Measurements from ENCODE around the gene DNAJC18.
A peak's percentile ranks its signal among the peaks of the same experiment; 100 is the strongest.

DNAJC18 gene

DNA sequence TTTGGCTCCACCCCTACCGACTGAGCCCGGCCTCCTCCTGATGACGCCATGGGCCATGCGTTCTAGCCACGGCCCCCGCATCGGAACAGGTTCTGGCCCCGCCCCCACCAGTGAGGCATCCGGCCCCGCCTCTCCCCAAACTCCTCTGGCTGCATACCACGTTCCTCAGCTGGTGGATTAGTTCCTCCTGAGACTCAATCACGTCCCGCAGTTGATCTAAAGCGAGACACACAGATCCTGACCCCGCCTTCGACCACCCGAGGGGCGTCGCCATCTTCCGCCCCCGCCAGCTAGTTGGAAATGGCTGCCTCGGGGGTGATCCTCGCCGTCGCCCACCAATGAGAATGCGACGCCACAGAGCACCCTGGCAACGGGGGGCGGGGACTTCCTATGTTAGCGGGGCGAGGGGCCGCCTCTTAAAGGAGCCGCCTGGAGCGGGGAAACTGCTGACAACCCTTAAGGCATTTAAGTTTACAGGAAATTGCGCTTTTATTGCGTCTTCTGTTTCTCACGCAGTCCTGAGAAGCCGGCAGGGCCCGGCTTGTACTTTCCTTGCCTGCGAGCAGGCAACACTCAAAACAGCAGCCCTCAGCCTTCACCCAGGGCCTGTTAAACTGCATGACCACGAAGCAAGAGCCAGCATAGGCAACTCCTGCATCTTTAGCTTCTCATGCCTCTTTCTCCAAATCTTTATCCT is 35.4 kb downstream of the DNAJC18 start, which contains the start of gene SPATA24:
SPATA24 (minus strand) TSS at position 303 of the 697 bp plus-strand sequence; CDS start at position 274, 29 bp downstream.
- peak; percentile 95 to 96 for DNase-seq (ENCODE audit: low read depth in 2 of 2)

DNA sequence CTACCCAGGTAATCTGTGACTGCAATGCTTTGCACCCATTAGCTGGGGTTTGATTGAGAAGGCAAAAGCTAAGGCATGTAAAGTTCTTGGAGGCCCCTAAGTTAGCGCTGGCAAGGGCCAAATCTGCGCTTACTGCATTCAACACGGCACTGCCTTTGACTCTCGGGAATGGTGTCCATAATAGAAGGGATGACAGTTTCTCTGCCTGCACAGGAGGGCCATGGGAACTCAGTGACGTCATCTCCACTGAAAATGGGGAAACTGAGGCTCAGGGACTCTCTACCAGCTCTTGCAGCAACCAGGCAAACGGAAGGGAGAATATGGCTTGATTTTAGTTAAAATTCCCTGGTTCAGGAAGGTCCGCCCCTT is 35.9 kb downstream of the DNAJC18 start:
- no peak for DNase-seq (ENCODE audit: low read depth in 2 of 2)

DNA sequence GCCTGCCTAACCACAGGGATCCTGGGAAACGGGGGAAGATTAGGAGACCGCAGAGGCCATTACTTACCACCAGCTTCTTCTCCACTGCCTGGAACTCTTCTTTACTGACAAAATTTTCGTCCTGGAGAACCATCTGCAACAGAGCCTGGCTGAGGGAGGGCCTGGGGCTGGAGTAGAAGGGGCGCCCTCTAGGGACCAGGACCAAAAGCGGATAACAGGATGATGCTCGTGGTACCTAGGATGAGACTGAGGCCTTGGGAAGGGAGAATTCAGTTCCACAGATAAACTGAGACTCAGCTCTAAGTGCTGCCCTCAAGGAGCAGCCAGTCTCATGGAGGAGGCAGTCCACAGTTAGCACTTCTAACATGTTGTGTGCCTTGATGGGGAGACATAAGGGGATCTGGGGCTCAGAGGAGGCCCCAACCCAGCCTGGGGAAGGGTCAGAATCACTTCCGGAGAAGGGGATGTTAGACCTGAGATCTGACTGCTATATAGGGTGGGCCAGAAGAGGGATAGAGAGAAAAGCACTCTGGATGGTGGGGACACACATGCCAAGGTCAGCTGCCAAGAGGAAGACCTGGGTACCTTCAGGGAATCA is 36.7 kb downstream of the DNAJC18 start:
- no peak for DNase-seq (ENCODE audit: low read depth in 2 of 2)

DNA sequence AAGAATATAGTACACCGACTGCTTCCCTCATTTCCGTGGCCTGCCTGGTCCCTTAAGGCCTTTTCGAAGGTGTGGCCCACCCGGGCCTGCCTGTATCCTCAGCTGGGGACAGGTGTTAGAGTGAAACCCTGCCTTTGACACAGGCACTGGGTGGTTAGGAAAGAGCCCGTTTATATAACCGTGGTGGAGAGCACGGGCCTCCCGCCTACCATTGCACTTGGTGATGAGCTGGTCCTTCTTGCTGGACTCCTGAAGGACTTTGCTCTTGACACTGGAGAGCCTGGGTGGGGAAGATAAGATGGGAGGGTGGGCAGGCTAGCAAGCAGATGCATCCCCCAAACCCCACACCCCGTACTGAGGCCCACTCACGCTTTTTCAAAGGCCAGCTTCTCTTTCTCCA is 37.8 kb downstream of the DNAJC18 start:
- no peak for DNase-seq (ENCODE audit: low read depth in 2 of 2)

DNA sequence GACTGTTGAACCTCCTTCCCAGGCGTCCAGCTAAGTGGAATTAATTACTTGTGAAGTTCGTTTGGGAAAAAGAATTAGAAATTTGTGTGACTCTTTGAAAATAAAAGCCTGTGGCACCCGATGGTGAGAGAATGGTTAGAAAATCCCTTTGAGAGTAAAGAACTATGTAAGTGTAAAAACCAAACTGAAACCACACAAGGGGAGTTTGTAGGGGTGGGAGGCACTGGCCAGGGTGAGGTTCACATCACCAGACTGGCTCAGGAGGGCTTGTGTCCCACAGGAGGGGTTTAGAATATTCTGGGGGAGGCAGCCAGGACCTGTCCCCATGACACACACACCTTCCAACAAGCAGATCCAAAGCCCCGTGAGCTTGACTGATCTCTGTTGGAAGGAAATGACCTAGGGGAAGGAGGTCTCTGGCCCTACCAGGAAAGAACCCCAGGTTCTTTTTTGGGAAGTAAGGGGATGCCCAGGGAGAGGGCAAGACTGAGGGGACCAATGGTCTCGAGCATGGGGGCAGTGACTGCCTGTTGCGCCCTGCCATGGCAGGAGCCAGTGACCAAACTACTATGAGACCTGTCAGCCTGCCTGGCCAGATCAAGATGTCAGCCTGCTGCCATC is 39.7 kb downstream of the DNAJC18 start:
- DNase-seq (ENCODE audit: low read depth in 2 of 2) = no peak

DNA sequence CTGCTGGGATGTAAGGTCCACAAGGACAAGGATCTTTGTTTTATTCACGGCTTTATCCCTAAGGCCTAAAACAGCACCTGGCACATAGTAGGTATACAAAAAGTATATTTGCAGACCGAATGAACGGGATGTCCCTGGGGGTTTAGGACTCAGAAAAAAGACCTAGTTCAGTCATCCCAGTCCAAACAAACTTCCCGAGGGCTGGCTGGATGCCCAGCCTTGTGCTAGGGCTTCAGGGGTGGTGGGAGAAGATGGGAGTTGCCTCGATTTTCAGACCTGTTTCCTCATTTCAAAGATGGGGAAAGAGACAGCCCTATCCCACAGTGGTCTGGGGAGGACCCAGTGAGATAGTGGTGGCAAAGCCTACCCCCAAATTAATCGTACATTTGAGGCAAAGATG is 41.4 kb downstream of the DNAJC18 start:
- DNase-seq (ENCODE audit: low read depth in 2 of 2) = no peak

DNA sequence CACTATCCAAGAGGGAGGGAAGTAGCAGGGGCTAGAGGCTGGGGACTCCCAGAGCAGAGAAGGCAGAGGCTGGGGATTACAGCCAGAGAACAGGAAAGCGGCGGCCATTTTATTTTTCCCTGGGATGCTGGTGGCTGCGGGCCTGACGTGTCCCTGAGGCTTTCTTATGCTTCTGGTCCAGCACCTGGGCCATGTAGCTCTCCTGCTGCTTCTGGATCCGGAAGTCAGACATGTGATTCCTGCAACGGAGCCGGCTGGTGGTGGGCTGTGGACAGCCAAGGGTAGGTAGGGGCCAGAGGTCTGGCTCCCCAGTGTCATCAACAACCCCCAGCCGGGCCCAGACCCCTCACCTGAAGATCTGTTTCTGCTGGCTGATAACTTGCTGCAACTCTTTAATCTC is 42.6 kb downstream of the DNAJC18 start:
- no peak for DNase-seq (ENCODE audit: low read depth in 2 of 2)

DNA sequence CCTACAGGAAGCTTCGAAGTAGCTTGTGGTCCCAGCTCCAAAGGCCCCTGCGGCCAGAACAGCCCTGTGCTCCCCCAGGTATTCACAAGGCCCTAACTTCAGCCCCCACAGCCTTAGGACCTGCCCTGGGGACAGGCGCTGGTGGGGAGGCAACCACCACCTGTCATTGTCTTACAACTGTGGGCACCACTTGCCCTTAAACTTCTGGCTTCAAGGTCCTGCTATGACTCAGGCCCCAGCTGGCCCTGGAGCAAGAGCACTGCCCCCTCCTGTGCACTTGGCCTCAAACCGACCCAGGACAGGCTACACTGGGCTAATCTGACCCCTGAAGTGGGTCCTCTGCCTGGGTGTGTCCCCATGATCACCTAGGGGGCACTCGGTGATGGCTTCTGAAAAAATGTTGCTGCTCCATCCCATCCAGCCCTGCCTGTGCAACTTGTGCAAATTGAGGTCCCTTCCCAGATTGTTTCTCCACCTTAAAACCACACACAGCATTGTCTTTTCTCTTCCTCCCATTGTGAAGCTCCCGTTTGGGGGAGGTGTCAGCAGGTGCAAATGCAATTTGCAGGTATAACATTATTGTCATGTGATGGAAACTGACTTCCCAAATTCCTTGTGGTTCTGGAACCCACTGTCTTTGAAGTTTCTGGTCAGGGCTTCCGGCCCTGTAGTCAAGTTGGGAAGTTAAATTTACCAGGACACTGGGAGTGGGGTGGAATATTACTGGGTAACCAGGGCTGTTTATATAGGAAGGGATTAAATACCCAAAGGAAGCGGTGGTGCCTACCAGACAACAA is 43.3 kb downstream of the DNAJC18 start:
- no peak for DNase-seq (ENCODE audit: low read depth in 2 of 2)

DNA sequence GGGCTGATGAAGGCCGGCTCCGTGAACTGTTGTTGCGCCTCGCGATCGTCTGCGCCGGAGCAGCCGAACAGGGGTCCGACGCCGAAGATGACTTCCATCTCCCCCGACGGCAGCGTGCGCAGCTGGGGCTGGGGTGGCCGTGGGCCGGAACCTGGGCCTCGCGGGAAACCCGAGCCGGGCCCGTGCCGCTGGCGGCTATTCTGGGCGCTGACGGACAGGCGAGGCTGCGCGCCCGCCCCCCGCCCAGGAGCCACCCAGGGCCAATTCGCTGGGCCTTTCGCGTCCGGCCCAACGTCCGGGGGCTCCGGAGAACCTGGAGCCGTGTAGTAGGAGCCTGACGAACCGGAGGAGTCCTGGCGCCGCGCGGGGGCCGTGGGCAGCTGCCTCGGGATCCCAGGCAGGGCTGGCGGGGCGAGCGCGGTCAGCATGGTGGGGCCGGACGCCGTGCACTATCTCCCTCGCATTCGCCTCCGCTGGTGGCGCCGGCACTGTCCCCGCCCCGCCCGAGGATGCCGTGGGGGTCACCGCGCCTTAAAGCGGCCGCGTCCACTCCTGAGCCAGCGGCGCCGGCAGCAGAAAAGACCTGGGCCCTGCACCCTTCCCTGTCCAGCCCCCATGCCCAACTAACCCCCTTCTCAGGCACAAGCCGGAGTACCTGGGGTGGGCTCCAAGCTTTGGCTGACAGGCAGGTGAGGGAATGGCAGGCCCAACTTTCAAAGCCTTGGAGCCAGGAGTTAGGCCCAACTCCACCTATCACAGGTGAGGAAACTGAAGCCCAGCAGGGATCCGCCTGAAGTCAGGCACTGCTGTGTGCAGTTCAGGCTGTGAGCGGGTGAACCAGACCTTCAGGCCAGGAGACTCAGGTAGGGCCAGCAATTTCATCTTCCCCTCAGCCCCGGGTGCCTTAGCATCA is 44.4 kb downstream of the DNAJC18 start, which contains the start of gene PROB1:
PROB1 (minus strand) TSS at position 451 of the 913 bp plus-strand sequence; CDS start at position 428, 23 bp downstream.
- no peak for DNase-seq (ENCODE audit: low read depth in 2 of 2)

DNA sequence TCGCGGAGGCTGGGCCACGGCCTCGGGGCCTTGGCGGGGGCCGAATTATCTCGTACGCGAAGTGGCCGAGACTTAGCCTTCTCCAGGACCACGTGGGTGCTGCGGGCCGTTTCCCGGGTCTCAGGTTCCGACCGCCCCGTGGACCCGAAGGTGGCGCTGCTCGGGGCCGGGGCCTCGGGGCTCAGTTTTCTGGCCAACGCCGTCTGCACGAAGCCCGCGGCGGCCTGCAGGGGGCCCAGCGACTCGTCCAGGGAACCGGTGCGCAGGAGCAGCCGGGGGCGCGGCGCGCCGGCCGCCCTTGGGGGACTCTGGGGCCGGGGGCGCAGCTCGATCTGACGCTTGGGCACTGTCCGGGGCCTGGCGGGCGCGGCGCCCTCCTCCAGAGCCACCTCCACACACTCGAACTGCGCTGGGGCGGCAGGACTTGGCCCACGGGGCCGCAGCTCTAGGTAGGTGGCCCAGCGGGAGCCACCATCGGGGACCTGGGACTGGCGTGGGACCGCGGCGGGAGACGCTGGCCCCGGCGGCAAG is 45.1 kb downstream of the DNAJC18 start:
- DNase-seq (ENCODE audit: low read depth in 2 of 2) = no peak

DNA sequence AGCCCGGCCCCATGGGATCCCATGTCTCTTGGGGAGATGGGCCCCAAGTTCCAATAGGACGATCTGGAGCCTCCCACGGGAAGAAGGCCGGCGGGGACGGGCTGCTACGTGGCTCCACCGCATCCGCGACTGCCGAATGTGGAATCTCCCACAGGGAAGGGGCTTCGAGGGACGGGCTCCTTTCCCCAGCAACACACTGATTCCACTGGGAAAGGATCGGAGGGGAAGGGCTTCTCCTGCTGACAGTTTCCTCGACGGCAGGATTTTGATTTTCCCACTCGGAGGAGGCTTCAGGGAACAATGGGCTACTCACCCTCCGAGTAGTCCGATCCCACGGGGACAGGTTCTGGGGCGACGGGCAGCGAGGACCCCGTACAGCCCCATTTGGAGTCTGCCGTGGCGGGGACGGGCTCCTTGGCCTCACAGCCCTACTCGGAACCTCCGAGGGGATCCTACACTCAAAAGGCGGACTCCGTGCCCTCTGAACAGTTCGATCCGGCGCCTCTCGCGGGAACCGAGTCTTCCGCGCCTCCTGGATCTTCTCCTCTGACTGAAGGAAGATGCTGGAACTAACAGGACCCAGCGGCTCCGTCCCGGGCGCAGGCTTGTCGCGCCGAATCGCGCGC is 45.7 kb downstream of the DNAJC18 start:
- no peak for DNase-seq (ENCODE audit: low read depth in 2 of 2)

DNA sequence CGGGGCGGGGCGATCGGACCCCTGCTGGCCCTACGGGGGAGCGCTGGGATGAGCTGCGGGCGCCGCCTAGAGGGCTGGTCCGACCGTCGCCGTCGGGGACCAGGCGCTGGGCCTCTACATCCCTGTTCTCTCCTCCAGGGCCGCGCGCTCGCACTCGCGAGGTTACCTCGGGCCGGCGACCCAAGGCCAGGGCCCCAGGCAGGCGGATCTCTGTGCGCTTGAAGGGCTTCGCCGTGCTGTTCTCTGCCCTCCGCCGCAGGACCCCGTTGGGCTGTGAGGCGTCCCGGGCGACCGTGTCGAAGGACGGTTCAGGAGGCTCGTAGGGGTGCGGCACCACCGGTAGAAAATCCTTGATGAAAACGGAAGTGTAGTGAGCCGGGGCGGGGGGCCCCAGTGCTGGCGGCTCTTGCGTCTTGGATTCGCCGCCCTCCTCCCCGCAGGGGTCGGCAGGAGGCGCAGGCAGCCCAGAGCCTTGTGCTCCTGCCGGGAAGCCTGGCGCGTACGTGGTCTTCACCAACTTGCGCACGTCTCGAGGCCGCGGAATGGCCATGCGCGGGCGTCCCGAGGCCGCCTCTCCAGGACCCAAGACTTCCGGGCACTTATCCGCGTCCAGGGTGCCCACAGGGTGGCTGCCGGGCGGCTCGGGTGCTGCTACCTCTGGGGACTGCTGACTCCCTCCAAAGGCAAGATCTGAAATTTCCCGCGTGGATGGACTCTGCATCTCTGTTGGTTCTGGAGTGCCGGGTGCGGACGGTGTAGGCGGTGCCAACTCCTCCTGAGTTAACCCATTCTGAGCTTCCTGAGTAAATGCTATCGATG is 46.4 kb downstream of the DNAJC18 start:
- no peak for DNase-seq (ENCODE audit: low read depth in 2 of 2)

DNA sequence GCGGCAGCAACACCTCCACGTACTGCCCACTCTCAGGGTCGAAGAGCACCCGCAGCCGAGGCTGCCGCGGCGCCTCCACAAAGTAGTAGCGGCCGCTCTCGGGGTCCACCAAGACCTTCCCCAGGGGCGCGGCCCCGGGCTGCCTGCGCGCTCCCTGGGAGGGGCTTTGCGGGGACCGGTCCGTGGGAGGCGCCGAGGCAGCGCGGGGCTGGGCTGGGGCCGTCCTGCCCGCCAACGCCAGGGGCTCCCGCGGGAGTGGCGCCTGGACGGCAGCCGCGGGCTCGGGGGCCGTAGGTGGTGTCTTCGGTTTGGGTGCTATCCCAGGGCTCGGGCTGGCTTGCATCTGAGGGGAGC is 47.0 kb downstream of the DNAJC18 start:
- DNase-seq (ENCODE audit: low read depth in 2 of 2) = no peak

DNA sequence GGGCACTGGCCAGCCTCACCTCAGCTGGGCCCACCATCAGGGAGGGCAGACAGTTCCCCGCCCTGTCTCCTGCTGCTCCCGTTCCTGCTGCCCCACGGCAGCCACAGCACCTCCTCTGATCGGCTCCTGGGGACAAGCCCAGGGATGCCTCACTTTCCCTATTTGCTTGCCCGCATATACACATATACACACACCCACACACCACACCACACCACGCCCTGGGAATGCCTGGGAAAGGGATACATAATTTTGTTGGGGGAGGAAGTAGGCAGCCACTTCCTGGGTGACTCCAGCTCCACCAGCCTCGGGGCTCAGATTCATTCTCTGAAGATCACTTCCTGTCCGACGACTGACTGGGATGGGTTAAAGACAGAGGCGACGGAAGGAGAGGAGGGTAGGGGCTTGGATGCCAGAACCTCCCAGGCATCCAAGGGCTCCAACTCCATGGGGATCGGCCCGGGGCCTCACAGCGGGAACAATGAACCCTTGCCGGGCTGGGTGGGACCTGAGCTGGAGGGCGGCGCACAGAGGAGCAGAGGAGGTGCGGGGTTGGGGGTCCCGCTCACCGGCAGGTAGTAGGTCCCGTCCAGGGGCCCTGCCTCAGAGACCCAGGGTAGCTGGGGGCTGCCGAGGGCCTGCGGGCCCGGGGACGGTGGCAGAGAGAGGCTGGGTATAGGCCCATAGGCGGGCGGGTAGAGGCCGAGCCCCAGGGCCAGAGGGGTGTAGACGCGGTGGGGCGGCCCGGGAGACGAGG is 47.6 kb downstream of the DNAJC18 start:
- DNase-seq (ENCODE audit: low read depth in 2 of 2) = no peak

DNA sequence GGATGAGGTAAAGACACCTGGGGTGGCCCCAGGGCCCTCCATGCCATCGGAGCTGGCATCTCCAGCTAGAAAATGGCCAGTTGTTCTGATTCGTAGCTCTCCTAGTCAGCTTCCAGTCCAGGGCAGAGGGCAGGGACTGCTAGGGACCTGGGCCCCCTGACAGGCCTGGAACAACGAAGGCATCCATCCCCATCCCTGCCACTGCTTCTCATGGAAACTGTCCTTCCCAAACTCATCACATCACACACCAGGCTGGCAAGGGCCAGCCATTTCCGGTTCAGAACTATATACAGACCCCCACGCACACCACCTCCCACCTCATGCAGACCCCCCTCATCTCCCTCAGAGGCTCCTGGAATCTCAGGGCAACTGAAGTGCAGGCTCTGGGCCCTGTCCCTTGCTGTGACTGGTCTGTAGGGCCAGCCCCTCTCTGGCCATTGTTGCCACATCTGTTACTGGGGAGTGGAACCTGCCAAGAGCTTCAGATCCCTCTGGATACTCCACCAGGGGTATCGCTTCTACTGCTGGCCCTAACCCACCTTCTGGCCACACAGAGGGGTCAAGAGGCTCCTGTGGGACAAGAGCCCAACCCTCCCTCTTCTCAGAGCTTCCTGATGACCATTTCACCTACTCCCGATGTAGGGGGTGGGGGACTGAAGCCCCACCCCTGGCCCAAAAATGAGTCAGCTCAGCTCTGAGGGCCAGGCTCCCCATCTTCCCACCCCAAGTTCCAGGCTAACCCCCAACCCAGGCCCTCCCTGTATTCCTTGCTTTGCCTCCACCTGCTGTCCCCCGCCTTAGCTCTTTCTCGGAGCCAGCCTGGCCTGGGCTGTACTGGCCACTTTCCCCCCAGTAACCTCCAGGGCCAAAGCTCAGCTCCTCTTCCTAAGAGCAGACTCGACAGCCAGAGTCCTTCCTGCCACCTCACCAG is 48.4 kb downstream of the DNAJC18 start:
- no peak for DNase-seq (ENCODE audit: low read depth in 2 of 2)

DNA sequence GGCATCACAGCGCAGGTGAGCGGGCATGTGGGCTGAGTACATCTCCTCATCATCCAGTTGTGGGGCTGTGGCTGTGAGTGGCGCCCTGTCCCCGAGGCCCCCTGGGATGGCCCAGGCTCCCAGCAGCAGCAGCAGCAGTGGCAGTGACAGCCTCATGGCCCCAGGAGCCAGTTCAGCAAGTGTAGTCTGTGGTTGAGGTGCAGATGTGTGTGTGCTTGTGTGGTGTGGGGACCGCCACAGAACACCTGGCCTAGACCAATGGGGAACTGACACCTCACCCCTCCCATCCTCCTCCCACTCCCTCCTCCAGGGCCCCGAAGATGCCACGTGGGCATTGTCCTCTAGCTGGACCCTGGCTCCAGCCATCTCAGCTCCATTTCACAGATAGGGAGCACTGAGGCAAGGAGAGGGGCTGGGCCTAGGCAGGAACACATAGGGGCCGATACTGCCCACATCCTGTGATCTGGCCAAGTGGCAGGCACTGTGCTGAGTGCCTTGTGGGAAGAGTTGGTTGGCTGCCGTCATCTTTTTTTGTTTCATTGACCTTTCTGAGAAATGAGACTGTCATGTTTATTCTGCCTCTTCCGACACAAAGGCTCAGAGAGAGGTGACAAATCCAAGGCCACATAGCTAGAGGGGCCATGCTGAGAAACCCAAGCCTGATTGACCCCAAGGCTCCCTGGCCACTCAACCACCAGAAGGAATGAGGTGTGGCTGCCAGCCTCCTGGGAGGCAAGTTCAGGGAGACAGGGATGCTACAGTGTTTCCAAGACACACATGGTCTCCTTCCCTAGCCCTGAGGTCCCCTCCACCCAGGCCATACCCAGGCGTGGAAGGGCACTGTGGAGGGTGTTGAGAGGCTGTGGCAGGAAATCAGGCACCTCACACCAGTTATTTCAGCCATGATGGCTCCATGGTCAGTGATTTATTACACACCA is 49.4 kb downstream of the DNAJC18 start, which contains the start of gene MZB1:
MZB1 (minus strand) TSS at position 213 of the 938 bp plus-strand sequence; CDS start at position 156, 57 bp downstream.
- DNase-seq (ENCODE audit: low read depth in 2 of 2) = no peak
